HAP-1 (cell line): ENCODE data around the gene NDC80.

Experiments used
- DNase-seq, 2 experiments: peaks; one replicate each; pipeline ENCODE4 v3.0.0-alpha.2; 2016 to 2020; ENCODE audit warnings: low spot score in 2 of 2
- H3K27me3 ChIP-seq: fragments of 250-450 bp; sonication (Bioruptor Pico); 2 replicates; pipeline ENCODE4 v1.5.1; 2020; ENCODE audit warnings: low read depth, mild to moderate bottlenecking, moderate library complexity
- H3K36me3 ChIP-seq: fragments of 250-450 bp; sonication (Bioruptor Pico); replicated peaks from 2 replicates; pipeline ENCODE4 v1.5.1; 2020; ENCODE audit warnings: mild to moderate bottlenecking
- H3K4me1 ChIP-seq: fragments of 250-450 bp; sonication (Bioruptor Pico); 2 replicates; pipeline ENCODE4 v1.5.1; 2020; ENCODE audit warnings: mild to moderate bottlenecking
- H3K4me3 ChIP-seq: fragments of 250-450 bp; sonication (Bioruptor Pico); 2 replicates; pipeline ENCODE4 v1.5.1; 2020; ENCODE audit warnings: mild to moderate bottlenecking, moderate library complexity
- H3K9me3 ChIP-seq: fragments of 250-450 bp; sonication (Bioruptor Pico); 2 replicates; pipeline ENCODE4 v1.5.1; 2020; ENCODE audit warnings: mild to moderate bottlenecking, moderate library complexity
- in situ Hi-C: fragments of 300-500 bp; cut with MboI; formaldehyde crosslinking; loops from 3 replicates; pipeline ENCODE4 v1.14.3; 2020; ENCODE audit warnings: low sequenced_read_pairs, inconsistent platforms, mixed read lengths

The NDC80 gene

GRCh38 chr18:2569338-2570207, 1.8 kb upstream of the NDC80 start:
- peak overlapping the region; percentile 84 for H3K4me3 ChIP-seq
- DNase-seq: no peak
- H3K4me1 ChIP-seq: peaks cover 18% of the 10 kb centered on the region
- in situ Hi-C loops: no loop called here
- H3K27me3 ChIP-seq: no peaks in the 10 kb centered on the region
- H3K9me3 ChIP-seq: no peaks in the 10 kb centered on the region
- peaks cover 17% of the 10 kb centered on the region for H3K36me3 ChIP-seq

- Histone ChIP-seq H3K4me3 (peak overlapping the region; percentile 84), H3K9me3 (no peaks in the 10 kb centered on the region), H3K27me3 (no peaks in the 10 kb centered on the region), H3K4me1 (peaks cover 24% of the 10 kb centered on the region), H3K36me3 (peaks cover 30% of the 10 kb centered on the region)
- in situ Hi-C loops: no loop called here
- peak; percentile 62 to 81 for DNase-seq
These were observed 571 bp upstream of the NDC80 start for GRCh38 chr18:2570772-2571199.

- DNase-seq: no peak
- in situ Hi-C loops: no loop called here
- Histone ChIP-seq H3K27me3 (no peaks in the 10 kb centered on the region), H3K4me3 (peak overlapping the region; percentile 84), H3K9me3 (no peaks in the 10 kb centered on the region), H3K4me1 (peaks cover 30% of the 10 kb centered on the region), H3K36me3 (peaks cover 37% of the 10 kb centered on the region)
These were observed 813 bp downstream of the NDC80 start for GRCh38 chr18:2572171-2572569.

GRCh38 chr18:2572892-2573291, 1.5 kb downstream of the NDC80 start:
- Histone ChIP-seq H3K27me3 (no peaks in the 10 kb centered on the region), H3K4me3 (peak overlapping the region; percentile 84), H3K9me3 (no peaks in the 10 kb centered on the region), H3K36me3 (peaks cover 45% of the 10 kb centered on the region), H3K4me1 (peaks cover 31% of the 10 kb centered on the region)
- in situ Hi-C loops: no loop called here
- DNase-seq: no peak

GRCh38 chr18:2573408-2573807, 2.1 kb downstream of the NDC80 start:
- no peaks in the 10 kb centered on the region for H3K27me3 ChIP-seq
- peaks cover 34% of the 10 kb centered on the region for H3K4me1 ChIP-seq
- H3K4me3 ChIP-seq: peak overlapping the region; percentile 84
- in situ Hi-C loops: no loop called here
- H3K9me3 ChIP-seq: no peaks in the 10 kb centered on the region
- H3K36me3 ChIP-seq: peaks cover 50% of the 10 kb centered on the region
- DNase-seq: no peak

GRCh38 chr18:2587788-2588187, 16.4 kb downstream of the NDC80 start:
- in situ Hi-C loops: no loop called here
- Histone ChIP-seq H3K27me3 (no peaks in the 10 kb centered on the region), H3K4me3 (no peak overlapping the region), H3K36me3 (peaks cover 96% of the 10 kb centered on the region), H3K9me3 (no peaks in the 10 kb centered on the region), H3K4me1 (no peaks in the 10 kb centered on the region; the same call in 1 of the 2 replicates)
- no peak for DNase-seq

- no peak overlapping the region for H3K4me3 ChIP-seq
- in situ Hi-C loops: no loop called here
- peaks cover 98% of the 10 kb centered on the region for H3K36me3 ChIP-seq
- no peaks in the 10 kb centered on the region for H3K27me3 ChIP-seq
- no peak for DNase-seq
- H3K9me3 ChIP-seq: no peaks in the 10 kb centered on the region
- H3K4me1 ChIP-seq: no peaks in the 10 kb centered on the region; the same call in 1 of the 2 replicates
These were observed 17.4 kb downstream of the NDC80 start for GRCh38 chr18:2588666-2589344.

- in situ Hi-C loops: no loop called here
- H3K36me3 ChIP-seq: peaks cover 100% of the 10 kb centered on the region
These were observed 18.1 kb downstream of the NDC80 start for GRCh38 chr18:2589345-2590068.

GRCh38 chr18:2590303-2590702, 18.9 kb downstream of the NDC80 start:
- in situ Hi-C loops: no loop called here
- no peak for DNase-seq
- H3K9me3 ChIP-seq: no peaks in the 10 kb centered on the region
- no peaks in the 10 kb centered on the region; the same call in 1 of the 2 replicates for H3K4me1 ChIP-seq
- peaks cover 99% of the 10 kb centered on the region for H3K36me3 ChIP-seq
- H3K4me3 ChIP-seq: no peak overlapping the region
- no peaks in the 10 kb centered on the region for H3K27me3 ChIP-seq

More at GRCh38 chr18:2589345-2590068, 18.1 kb downstream of the NDC80 start:
- Histone ChIP-seq H3K4me3 (no peak overlapping the region), H3K27me3 (no peaks in the 10 kb centered on the region), H3K9me3 (no peaks in the 10 kb centered on the region), H3K4me1 (no peaks in the 10 kb centered on the region; the same call in 1 of the 2 replicates)
- no peak for DNase-seq

GRCh38 chr18:2597639-2598038, 26.3 kb downstream of the NDC80 start:
- Histone ChIP-seq H3K4me1 (no peaks in the 10 kb centered on the region), H3K27me3 (no peaks in the 10 kb centered on the region), H3K36me3 (peaks cover 92% of the 10 kb centered on the region), H3K4me3 (no peak overlapping the region), H3K9me3 (no peaks in the 10 kb centered on the region)
- in situ Hi-C loops: no loop called here
- no peak for DNase-seq

- in situ Hi-C loops: no loop called here
- Histone ChIP-seq H3K36me3 (peaks cover 96% of the 10 kb centered on the region), H3K4me1 (no peaks in the 10 kb centered on the region), H3K27me3 (no peaks in the 10 kb centered on the region), H3K4me3 (no peak overlapping the region), H3K9me3 (no peaks in the 10 kb centered on the region)
- no peak for DNase-seq
These were observed 31.5 kb downstream of the NDC80 start for GRCh38 chr18:2602844-2603243.

- H3K4me3 ChIP-seq: no peak overlapping the region
- no peak for DNase-seq
- peaks cover 94% of the 10 kb centered on the region for H3K36me3 ChIP-seq
- no peaks in the 10 kb centered on the region for H3K27me3 ChIP-seq
- 0 out of 2 replicates have a peak, but pooled peaks cover 2% of the 10 kb centered on the region for H3K4me1 ChIP-seq
- in situ Hi-C loops: no loop called here
- no peaks in the 10 kb centered on the region for H3K9me3 ChIP-seq
These were observed 35.0 kb downstream of the NDC80 start for GRCh38 chr18:2606335-2606734.

- Histone ChIP-seq H3K36me3 (peaks cover 91% of the 10 kb centered on the region), H3K27me3 (no peaks in the 10 kb centered on the region), H3K4me1 (0 out of 2 replicates have a peak, but pooled peaks cover 2% of the 10 kb centered on the region), H3K9me3 (no peaks in the 10 kb centered on the region), H3K4me3 (no peak overlapping the region)
- DNase-seq: no peak
- in situ Hi-C loops: no loop called here
These were observed 38.2 kb downstream of the NDC80 start for GRCh38 chr18:2609604-2610003.
